ENCODE data around the gene NOTCH2.

NOTCH2 gene

DNA sequence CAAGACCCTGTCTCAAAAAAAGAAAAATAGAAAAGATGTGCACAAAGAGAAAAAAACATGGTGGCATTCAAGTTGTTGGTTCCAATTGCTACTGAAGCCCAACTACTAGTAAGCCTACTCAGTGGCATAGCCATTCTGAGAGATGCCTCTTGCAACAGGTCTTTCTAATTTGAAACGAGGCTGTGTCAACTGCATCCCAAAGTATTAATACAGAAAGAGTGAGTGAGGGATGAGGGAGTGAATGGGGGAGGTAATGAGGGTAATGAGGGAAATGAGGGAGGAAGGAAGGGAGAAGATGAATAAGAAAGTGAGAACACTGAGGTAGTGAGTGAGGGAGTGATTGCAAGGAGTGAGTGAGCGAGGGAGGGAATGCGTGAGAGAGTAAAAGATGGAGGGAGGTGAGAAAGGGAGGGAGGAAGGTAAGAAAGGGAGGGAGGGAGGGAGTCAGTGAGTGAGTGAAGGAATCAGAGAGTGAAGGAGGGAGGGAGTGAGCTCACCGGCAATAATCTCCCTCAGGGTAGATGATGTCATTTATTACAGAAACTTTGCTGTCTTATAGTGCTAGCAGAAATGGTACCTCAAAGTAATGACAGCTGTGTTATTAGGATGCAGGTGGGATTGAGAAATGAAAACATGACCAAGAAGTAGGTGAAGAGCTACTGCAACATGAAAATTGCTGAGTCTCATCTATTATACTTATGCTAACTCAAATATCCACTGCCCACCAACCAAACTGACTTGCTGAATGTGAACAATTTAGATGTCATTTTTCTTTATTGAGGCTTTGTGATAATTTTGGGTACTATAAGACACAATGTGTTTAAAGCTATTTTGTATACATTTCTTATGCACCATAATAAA is 97.5 kb downstream of the NOTCH2 start:
- no peak for DNase-seq

DNA sequence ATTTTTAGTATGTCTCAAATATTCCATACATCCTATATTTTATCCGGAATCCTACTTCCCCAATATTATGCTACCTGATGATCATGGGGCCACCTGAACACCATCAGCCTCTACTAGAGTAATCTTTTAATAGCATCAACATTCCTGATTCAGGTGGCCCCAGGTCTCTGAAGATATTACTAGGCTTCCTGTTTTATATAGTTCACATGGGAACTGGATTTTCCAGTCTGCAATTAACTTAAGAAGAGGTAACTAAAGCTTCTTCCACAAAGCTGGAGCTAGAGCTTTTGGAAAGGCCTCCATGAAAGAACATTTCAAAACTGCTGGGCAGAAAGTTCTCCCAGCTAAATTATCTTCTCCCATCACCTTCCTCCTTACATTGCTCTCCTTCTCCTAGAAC is 100.9 kb downstream of the NOTCH2 start:
- DNase-seq, result no peak

- DNase-seq, result peak; percentile 70
Observed at GRCh38 chr1:119968068-119968492, 101.4 kb downstream of the NOTCH2 start.

GRCh38 chr1:119966681-119967080 is 102.8 kb downstream of the NOTCH2 start:
- DNase-seq, result no peak

DNA sequence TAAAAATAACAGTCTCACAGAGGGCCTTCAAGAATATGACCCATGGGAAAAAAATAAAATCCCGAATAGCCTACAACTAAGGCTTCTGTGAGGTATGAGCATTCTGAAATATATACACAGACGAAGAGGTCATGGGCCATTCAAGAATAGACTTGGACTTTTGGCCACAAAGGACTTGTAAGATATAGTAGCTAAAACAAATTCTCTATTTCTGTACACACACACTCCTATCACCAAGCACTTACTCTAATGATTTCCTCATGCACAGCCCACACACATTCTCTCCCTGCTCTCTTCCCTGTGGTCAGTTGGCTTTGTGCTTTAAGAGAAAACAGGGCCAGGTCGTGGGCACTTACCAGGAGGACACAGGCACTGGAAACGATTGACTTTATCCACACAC is 103.4 kb downstream of the NOTCH2 start:
- DNase-seq, result no peak

DNA sequence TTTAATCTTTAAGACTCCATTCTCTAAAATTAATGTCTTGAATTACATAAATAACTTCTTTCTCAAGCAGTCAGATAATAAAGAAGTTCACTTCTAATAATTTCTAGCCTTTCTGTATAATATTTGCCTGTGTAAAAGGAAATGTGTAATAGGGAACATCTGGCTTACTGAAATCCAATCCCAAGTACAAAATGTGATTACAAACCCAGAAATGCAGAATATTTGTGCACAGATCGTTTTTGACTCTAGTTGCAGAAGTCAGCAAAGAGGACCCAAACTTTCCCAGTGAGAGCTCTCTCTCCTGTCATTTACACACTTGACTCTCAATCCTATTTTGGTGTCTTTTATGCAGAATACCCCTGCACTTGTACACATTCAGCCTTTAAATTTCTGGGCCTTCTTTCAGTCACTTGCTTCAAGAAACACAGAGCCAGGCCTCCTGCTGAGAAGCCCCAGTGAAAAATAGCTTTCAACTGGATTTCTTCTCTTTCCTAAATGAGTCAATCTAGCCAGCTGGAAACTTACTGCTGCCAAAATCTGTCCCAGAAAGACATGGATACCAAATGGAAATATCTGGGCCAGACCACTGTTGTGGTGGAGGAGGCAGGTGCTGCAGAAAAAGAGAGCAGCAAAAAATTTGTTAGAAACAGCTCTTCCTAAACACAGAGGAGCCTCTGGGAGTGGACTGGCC is 104.6 kb downstream of the NOTCH2 start:
- no peak for DNase-seq

DNA sequence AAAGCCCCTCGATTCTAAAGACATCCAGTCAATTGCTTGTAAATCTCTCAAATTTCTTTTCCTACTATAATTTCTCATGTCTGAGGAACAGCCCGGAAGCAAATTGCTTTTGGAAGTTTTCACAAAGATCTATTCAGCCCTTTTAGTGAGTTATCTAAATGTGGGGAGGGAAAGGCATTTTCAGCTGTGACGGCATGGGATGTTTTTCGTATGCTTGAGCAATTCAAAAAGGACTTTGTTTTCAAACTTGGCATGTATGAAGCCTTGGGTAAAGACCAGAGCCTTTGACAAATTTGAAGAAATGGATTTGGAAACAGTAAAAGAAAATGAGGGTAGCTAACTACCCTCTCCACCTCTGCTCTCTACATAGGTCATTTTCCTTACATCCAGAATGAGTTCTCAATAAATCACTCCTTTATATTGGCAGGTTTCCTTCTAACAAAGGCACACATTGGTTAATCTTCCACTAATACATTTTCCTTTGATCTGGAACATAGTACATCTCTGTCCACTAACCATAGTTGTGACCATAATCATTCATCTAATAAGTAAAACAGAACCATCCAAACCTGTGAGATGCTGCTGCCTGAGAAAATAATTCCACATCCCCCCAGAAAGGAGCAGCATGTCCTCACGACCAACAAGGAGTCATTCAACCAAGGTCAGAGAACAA is 107.0 kb downstream of the NOTCH2 start:
- no peak for DNase-seq

GRCh38 chr1:119960501-119960900 is 109.0 kb downstream of the NOTCH2 start:
- no peak for DNase-seq

GRCh38 chr1:119959268-119960220 is 109.9 kb downstream of the NOTCH2 start:
- DNase-seq, result no peak

DNA sequence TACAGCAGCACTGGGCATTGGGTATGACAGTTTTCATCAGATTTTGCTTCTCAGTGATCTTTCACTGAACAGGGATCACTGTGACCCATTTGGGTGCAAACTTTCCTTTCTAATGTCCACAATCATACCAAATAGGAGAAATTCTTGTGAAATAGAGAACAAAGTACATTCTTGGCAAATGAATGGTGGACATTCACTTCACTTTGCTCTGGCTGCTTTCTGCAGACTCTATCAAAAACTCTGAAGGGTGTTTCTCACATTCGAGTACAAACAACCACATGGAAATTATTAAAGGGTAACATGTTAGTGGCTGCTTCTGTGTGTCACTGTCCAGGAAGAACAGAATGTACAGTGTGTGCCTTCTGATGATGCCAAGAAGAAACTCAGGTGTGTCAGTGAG is 111.2 kb downstream of the NOTCH2 start:
- DNase-seq, result no peak

DNA sequence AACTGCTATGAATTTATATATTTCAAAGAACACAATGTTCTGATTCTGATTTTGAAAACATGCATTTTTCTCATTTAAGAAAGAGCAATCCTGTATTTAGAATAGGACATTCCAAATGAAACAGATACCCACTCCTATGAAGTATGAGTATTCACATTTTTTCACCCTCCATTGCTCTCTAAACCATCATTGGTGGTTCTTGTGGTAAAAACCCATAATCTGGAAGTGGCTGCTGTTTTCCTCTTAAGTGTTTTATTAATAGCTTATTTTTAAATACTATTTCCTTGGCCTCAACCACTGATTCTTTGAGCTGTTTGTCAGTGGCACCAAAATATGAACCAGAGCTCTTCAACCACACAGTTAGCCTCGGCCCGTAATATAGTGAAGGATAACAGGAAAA is 113.2 kb downstream of the NOTCH2 start:
- DNase-seq, result no peak

DNA sequence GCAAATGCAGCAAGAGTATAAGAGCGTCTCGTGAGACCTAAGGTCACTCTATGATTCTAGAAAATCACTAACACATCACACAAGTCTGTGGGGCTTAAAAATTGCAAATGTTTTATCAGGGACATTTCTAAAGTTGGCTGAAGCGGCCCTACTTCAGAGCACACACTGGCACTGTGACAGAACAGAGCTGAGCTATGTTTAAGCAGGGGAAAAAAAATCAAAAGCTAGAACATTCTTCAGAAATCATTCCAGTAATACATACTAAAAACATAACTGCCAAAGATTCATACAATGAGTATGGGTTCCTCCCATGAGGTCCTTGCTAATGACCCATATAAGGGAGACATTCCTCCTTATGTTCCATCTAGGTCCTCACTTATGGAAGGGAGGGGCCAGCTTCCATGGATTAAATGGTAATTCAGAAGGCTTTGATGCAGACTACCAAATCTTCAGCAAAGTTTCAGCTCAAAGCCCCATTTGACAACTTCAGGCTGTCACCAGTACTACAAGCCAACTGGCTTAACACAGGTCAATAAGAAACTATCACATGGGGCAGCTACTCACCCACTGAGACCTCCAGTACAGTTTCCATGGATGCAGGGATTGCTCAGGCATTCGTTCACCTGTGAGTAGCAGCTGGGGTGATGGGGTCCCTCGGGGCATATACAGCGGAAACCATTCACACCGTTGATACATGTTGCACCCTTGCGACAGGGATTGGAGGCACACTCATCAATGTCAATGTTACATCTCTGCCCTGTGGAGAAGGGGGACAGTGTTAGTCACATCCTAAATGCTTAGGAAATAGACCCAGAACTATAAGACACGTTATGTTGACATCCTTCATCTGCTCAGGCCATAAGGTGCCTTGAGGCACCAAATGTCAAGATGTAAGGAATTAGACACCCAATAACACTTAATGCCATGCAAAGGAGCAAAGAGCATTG is 114.7 kb downstream of the NOTCH2 start:
- DNase-seq, result no peak

GRCh38 chr1:119953266-119953998 is 116.0 kb downstream of the NOTCH2 start:
- DNase-seq, result no peak

GRCh38 chr1:119952496-119952895 is 117.0 kb downstream of the NOTCH2 start:
- DNase-seq, result no peak

DNA sequence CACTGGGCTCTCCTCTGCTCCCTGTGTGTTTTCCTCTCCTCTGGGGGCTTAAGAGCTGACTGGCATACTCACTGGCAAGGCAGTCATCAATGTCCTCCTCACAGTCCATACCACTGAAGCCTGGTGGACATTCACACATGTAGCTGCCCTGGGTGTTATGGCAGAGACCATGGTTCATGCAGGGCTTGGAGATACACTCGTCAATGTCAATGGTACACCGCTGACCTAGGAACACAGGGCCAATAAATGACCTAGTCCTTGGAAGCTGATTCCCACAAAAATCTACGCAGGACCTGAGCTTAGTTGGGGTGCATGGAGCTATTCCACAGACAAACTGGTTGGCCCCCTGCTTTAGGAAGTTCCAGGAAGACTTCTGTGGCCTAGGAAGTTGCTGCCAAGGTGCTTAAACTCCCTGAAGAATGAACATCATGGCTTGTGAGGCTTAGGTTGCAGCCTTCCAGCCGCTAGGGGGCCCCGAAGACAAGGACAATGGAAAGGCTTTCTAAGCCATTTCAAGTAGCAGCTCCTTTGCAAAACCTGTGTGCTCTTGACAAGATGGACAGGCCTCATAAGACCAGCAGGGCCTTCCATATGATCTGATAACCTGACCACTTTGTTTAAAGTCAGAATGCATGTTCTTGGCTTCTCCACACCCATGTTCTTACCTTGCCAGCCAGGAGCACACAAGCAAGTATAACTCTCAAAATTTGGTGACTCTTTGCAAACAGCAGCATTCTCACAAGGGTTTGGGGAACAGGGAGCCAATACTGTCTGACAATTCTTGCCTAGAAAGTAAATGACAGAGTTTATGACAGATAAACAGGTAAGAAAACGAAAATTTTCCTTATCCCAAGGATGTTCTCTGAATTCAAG is 120.9 kb downstream of the NOTCH2 start:
- peak; percentile 68 for DNase-seq

DNA sequence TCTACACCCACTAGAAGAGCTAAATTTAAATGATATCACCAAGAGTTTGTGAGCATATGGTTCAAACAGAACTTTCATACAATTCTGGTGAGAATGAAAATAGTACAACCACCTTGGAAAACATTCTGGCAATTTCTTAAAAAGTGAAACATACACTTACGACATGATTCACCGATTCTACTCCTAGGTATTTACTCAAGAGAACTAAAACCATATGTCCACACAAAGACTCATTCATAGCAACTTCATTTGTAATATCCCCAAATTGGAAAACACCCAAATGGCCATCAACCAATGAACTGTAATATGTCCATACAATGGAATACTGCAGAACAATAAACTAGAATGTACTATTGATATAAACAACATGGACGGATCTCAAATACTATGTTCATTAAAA is 122.0 kb downstream of the NOTCH2 start:
- DNase-seq, result no peak

DNA sequence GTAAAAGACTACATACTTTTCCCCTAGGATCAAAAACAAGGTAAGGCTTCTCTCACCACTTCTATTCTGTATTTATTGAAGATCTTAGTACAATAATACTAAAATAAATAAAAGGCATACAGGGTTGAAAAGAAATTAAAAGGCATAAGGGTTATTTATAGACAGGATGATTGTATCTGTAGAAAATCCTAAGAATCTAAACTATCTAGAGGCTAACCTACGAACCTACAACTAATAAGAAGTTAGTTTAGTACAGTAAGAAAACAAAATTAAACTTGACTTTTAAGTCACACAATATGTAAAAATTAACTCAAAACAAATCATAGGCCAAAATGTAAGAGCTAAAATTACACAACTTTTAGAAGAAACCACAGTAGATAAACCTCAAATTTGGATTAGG is 122.7 kb downstream of the NOTCH2 start:
- no peak for DNase-seq

DNA sequence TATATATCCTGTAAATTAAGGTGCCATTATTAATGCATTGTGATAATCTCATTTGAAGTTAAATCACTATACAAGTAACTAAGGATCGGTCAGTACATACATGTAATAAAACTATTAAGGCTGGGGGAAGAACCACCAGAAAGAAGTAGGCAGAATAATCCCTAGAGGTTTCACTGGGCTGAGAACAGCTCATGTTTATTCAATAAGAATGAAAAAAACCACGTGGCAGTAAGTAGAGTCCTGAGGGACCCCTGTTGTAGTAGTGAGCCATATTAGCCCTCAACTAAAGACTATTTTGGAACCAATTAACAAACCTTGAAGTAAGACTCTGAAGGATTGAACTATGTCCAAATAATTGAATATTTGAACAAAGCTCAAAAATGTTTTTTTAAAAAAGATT is 126.2 kb downstream of the NOTCH2 start:
- no peak for DNase-seq

GRCh38 chr1:119941392-119941791 is 128.1 kb downstream of the NOTCH2 start:
- DNase-seq, result no peak

GRCh38 chr1:119940697-119941096 is 128.8 kb downstream of the NOTCH2 start:
- DNase-seq, result no peak
